Tibial nerve (tissue), 4 donors: ENCODE results near the gene MIPEP.

Experiments used
- CTCF ChIP-seq, 5 experiments: fragments of 200-600 bp in 3 of 5; fragments of 450-650 bp in 2 of 5; sonication (generic) in 3 of 5; IDR thresholded peaks; one replicate each; pipeline ENCODE4 v1.5.1; 2016 to 2019; ENCODE audit warnings: antibody characterized with exemption in 5 of 5, mild to moderate bottlenecking in 3 of 5, moderate library complexity in 2 of 5
- EP300 ChIP-seq, 2 donors: sonication (generic); formaldehyde crosslinking; IDR thresholded peaks; one replicate each; pipeline ENCODE4 v1.6.1; 2017; ENCODE audit warnings: antibody characterized with exemption in 2 of 2, mild to moderate bottlenecking in 1 of 2
- POLR2A ChIP-seq, 2 donors: fragments of 450-650 bp; IDR thresholded peaks; one replicate each; pipeline ENCODE4 v1.6.1; 2017; ENCODE audit warnings: antibody characterized with exemption in 2 of 2, mild to moderate bottlenecking in 2 of 2, moderate library complexity in 2 of 2

DNA sequence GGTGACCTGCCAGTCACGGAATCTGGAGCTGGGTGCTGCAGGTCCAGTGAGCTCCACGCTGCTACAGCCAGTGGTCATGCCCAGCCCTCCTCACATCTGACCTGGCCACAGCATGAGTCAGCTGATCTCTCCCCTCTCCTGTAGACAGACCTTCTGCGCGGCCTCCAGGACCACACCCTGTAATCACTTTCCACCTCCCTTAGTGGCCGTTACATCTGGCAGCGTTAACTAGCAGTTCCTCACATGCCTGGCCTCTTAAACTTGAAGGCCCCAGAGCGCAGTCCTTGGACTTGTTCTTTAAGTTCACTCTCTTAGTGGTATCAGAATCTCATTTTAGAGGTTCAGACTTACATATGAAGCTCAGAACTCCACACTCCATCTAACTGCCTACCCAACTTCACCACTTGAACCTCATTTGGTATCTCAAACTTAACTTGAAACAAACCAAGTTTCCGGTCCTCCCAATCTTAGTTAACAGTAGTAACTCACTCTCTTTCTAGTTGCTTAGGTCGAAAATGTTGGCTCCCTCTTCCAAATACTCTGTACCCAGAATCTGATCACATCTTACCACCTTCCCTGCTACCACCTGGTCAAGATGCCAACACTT, 22.7 kb downstream of the MIPEP start:
- TF ChIP-seq POLR2A (IDR thresholded peaks at IDR 0.05) (no peak), CTCF (IDR thresholded peaks at IDR 0.05) (no peak), EP300 (IDR thresholded peaks at IDR 0.05) (no peak)
